HFF-Myc (cell line): ENCODE measurements around the gene TRPC5OS.

Experiments used
- DNase-seq: peaks from one replicate; pipeline ENCODE4 v3.0.0-alpha.2; 2011; ENCODE audit warnings: low read depth; ENCODE audit errors: extremely low read depth
- H3K4me3 ChIP-seq: replicated peaks from 2 replicates; pipeline ENCODE4 v1.5.1; 2011; ENCODE audit warnings: low read depth, mild to moderate bottlenecking, control low read depth, low read length
- TF ChIP-seq, protein P1 (sequence below): IDR thresholded peaks from 2 replicates; pipeline ENCODE4 v1.5.1; 2012; ENCODE audit warnings: mild to moderate bottlenecking, low read depth, low read length, control low read depth; ENCODE audit errors: missing control alignments

TRPC5OS gene

DNA sequence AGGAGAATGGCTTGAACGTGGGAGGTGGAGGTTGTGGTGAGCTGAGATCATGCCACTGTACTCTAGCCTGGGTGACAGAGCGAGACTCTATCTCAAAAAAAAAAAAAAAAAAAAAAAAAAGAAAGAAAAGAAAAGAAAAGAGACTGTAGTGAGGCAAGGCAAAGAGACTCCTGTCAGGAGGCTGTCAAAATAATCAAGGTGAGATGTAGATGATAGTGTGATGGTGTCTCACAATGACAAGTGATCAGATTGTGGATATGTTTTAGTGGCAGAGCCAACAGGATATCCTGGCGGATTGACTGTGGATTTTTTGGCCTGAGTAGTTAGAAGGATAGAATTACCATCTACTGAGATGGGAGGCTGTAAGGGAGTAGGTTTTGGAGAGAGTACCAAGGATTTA is 12.6 kb downstream of the TRPC5OS start:
- no peak for DNase-seq
- H3K4me3 ChIP-seq, result no peak overlapping the region
- TF ChIP-seq, protein P1, sequence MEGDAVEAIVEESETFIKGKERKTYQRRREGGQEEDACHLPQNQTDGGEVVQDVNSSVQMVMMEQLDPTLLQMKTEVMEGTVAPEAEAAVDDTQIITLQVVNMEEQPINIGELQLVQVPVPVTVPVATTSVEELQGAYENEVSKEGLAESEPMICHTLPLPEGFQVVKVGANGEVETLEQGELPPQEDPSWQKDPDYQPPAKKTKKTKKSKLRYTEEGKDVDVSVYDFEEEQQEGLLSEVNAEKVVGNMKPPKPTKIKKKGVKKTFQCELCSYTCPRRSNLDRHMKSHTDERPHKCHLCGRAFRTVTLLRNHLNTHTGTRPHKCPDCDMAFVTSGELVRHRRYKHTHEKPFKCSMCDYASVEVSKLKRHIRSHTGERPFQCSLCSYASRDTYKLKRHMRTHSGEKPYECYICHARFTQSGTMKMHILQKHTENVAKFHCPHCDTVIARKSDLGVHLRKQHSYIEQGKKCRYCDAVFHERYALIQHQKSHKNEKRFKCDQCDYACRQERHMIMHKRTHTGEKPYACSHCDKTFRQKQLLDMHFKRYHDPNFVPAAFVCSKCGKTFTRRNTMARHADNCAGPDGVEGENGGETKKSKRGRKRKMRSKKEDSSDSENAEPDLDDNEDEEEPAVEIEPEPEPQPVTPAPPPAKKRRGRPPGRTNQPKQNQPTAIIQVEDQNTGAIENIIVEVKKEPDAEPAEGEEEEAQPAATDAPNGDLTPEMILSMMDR, result no peak

DNA sequence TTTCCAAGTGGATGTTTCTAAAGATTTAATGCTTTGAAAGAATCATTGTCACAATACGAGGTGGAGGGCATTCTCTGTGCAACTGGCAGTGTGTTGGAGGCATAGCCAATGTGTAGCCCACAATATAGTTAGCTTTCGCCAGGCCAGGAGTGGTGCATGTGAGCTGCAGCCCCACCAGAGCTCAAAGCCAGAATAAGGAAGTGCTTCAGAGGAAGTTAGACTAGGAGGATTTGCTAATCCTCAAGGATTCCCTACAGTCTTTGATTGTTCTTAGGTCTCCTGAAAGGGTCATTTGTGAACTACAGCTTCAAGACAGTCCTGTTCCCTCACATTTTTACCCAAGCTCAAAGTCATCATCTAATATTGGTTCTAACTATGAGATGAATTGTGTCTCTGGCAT is 16.4 kb downstream of the TRPC5OS start:
- TF ChIP-seq, protein P1, result no peak
- no peak for DNase-seq
- H3K4me3 ChIP-seq, result no peak overlapping the region

DNA sequence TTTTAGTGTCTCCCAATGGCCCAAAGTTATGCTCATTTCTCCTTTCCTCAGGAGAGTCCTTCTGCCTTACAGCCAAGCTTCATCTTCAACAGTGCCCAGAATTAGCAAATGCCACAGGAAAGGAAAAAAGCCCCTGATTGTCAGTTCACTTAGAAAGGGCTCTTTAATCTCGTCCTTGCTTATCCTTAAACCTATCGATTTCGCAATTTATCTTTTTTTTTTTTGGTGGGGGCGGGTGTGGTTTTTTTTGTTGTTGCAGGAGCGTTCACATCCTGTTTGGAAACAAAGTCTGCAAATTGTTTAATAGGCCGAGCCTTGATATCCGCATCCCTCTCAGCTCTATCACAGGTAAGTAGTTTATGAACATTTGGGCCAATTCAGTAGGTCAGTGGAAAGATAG is 20.2 kb downstream of the TRPC5OS start:
- TF ChIP-seq, protein P1, result no peak
- H3K4me3 ChIP-seq, result no peak overlapping the region
- DNase-seq, result no peak

DNA sequence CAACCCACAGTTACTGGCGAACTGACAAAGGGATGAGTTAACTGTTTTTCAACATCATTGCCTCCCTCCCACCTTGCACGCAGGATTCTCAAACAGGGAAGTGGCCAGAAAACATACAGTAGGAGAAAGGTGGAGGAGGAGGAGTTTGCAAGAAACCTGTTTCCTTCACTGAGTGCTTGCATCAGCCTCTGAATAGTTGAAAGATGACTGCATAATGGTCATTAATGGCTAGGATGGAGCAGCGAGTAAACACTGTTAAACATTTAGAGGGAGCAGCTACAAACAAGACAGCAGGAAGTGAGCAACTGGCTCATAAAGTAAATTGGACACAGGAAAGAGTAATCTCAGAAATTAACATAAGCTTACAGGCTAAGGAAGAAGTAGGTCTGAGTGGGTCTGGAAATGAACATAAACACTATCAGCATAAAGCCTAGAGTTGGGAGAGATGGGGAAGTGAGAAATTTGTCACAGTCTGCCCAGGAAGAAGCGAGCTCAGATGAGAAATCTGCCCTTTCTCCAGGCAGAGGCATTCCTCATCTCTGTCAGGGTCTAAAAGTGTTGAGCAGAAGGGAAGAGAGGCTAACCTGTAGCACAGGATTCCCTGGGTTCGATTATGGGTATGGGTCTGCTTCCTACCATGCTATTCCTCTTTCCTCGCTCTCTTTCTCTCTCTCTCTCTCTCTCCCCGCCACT is 38.6 kb downstream of the TRPC5OS start:
- TF ChIP-seq, protein P1, result no peak
- H3K4me3 ChIP-seq, result no peak overlapping the region
- no peak for DNase-seq

DNA sequence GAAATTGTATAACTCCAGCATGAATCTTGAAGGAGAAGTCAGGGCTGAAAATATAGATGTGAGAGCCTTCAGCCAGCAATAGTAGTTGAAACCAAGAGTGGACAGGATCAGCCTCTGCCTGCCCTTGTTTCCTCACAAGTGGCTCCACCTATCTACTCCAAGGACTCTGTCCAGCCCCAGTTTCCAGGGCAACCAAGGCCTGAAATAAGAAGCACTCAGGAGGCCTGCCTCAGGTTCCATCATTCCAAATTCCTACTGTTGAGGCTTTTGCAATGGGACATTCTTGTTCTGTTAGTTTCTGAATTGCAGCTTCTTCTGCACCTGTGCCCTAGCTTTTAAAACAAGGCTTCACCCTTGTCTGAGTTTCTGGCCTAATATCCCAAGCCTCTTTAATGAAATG is 41.6 kb downstream of the TRPC5OS start:
- TF ChIP-seq, protein P1, result no peak
- H3K4me3 ChIP-seq, result no peak overlapping the region
- no peak for DNase-seq

DNA sequence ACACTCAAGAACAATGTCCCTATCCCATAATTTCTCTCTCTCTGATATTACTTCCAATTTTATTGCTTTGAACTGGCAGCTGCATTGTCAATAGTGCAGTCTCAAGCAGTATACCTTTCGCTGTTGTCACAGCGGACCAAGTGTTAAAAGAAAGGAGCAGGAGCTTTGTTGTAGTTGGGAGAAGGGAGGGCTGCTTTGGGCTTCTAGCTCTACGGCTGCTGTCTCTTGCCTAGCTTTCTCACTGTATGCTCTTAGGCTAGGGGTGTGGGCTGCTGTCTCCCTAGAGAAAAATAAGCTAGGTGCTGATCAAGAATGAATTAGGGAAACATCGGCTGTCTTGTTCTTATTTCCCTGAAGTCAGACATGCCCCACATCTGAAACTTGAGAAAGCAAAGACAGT is 52.5 kb downstream of the TRPC5OS start:
- TF ChIP-seq, protein P1, result no peak
- DNase-seq, result no peak
- H3K4me3 ChIP-seq, result no peak overlapping the region
